Measurements from ENCODE around the gene ZNF382.

- TF ChIP-seq POLR2A (IDR thresholded peaks at IDR 0.05) (no peak), CTCF (IDR thresholded peaks at IDR 0.05) (no peak)
Observed at GRCh38 chr19:36572593-36573019, 32.5 kb upstream of the ZNF382 start.
